ENCODE measurements around the gene SLC26A1.

SLC26A1 gene

DNA sequence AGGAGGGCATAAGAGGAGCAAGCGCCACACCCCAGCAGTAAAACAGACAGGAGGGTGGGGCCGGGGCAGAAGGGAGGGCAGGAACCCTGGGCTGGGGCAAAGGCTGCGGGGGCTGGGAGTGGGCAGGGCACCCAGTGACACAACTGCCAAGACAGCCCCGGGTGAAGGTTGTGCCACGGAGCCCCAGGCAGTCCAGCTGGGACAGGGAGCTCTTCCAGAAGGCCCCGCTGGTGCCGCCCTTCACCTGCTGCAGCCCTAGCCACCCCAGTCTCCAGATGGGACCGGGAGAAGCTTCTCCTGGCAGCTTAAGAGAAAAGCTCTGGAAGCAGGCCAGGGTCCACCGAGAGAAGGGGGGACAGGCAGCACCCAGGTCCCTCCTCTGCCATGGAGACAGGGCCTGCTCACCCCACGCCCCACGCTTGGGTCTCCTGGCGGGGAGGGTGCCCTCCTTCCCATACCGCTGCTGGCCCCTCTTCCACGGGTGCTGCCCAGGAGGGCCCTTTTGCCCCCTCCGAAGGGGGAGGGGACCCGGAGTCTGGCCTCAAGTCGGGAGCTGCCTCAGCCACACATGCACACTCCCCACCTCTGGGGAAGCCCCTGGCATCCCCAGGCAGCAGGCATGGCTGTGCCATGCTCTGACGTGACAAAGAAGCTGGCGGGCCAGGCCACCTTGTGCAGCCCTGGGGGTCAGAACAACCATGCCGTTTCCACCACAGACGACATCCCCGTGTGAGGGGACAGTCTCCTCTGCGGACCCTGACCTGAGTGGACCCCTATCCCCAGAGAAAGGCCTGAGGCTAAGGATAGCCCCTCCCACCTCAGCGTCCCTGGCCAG lies 21.3 kb downstream of the SLC26A1 start:
- no peak for DNase-seq (ENCODE audit: low read depth, low spot score)
- TF ChIP-seq, protein P1, sequence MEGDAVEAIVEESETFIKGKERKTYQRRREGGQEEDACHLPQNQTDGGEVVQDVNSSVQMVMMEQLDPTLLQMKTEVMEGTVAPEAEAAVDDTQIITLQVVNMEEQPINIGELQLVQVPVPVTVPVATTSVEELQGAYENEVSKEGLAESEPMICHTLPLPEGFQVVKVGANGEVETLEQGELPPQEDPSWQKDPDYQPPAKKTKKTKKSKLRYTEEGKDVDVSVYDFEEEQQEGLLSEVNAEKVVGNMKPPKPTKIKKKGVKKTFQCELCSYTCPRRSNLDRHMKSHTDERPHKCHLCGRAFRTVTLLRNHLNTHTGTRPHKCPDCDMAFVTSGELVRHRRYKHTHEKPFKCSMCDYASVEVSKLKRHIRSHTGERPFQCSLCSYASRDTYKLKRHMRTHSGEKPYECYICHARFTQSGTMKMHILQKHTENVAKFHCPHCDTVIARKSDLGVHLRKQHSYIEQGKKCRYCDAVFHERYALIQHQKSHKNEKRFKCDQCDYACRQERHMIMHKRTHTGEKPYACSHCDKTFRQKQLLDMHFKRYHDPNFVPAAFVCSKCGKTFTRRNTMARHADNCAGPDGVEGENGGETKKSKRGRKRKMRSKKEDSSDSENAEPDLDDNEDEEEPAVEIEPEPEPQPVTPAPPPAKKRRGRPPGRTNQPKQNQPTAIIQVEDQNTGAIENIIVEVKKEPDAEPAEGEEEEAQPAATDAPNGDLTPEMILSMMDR (IDR thresholded peaks at IDR 0.05; ENCODE audit: insufficient read depth, low read length, missing control alignments): no peak
- peak overlapping the region; percentile 75 for H3K4me3 ChIP-seq (ENCODE audit: low read depth, low read length)
- CTCF ChIA-PET: interaction anchor here (0.9 to 1.2 kb wide), 2 partner anchors 27 to 106 kb away, joined by 3 read pairs; no protein-coding TSS in a partner anchor
- POLR2A ChIA-PET: no interaction called here

DNA sequence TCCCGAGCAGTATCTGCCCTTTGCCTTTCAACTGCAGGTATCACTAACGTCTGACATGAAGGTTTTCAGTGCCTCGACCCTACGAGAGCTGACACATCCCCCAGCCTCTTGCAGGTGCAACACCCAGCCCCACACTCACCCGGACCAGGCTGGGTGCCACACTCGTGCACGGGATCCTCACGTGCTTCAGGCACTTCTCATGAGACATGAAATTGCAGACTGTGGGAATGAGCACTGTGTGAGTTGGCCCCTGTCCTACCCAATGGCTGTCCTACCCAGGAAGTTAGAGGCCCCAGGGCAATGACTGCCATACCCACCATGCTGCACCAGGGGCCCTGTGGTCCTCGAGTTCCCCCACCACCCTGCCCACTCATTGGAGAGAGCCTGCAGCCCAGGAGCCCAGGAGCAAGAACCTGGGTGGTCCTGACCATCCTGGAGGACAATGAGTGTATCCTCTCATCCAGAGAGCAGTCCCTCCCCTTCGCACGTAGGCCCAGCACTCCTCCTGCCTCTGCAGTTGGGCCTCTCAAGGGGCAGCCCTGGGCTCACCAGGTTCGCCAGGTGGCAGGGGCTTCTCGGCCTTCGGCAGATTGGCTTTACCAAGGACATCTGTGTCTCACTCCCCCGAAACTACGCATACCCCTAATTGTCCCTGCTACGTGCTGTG lies 22.2 kb downstream of the SLC26A1 start:
- no peak for DNase-seq (ENCODE audit: low read depth, low spot score)
- CTCF ChIA-PET: no interaction called here
- no peak overlapping the region for H3K4me3 ChIP-seq (ENCODE audit: low read depth, low read length)
- POLR2A ChIA-PET: no interaction called here
- TF ChIP-seq, protein P1 (IDR thresholded peaks at IDR 0.05; ENCODE audit: insufficient read depth, low read length, missing control alignments): no peak

DNA sequence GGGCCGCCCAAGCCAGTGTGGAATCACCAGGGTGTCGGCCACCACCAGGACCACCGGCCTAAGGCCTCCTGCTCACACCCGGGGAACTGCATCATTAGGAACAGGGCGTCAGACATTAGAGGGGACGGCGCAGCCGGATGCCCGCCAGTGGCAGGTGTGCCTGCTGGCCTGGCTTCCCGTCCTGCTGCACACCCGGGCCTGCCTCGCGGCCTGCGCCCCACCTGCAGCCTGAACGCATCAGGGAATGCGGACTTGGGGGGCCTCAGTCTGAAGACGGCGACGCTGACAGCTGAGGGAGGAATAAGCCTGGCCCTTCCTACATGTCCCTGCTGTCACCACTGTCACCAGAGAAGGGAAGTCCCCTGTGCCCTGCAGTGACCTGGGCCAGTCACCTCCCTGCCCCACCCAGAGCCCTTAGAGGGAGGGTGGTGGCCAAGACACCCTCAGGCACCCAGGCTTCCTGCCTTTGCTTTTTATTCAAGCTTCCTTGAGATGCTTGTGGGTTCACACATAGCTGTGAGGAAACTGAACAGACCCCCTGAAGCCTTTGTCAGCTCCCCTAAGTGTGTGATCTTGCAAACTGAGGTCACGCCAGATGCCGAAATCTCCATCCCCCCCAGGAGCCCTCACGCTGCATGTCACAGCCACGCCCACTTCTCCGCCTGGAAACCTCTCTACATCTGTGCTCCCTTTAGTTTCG lies 23.0 kb downstream of the SLC26A1 start:
- TF ChIP-seq, protein P1 (IDR thresholded peaks at IDR 0.05; ENCODE audit: insufficient read depth, low read length, missing control alignments): no peak
- H3K4me3 ChIP-seq (ENCODE audit: low read depth, low read length): no peak overlapping the region
- no peak for DNase-seq (ENCODE audit: low read depth, low spot score)
- POLR2A ChIA-PET: no interaction called here
- CTCF ChIA-PET: no interaction called here

DNA sequence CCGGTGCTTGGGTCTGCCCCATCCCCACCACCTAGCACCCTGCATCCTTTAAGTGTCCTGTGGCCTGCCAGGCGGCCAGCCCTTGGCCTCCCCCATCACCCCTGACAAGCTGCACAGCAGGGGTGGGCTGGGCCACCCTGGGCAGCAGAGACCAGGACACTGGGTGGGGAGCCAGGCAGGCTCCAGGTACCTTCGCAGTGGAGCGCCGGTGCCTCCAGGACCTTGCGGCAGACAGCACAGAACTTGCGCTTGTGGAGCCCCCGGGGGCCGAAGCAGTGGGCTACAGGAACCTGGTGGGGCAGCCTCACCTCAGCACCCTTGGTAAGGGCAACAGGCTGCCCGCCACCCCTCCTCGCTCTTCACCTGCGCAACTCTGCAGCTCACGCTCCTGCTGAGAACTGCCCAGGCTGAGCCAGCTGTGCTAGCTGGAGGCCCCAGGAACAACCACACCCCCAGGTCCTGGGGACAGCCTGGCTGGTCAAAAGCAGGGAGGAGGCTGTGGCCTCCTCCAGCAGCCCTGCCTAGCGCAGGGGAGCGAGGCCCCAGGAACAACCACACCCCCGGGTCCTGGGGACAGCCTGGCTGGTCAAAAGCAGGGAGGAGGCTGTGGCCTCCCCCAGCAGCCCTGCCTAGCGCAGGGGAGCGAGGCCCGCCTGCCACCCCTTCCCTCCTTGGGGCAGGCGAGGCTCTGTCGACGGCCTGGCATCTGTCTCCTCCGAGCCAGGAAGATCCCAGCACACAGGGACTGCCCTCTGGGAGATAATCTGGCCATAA lies 24.4 kb downstream of the SLC26A1 start:
- no peak for DNase-seq (ENCODE audit: low read depth, low spot score)
- ChIA-PET POLR2A (no interaction called here), CTCF (no interaction called here)
- TF ChIP-seq, protein P1 (IDR thresholded peaks at IDR 0.05; ENCODE audit: insufficient read depth, low read length, missing control alignments): no peak
- no peak overlapping the region for H3K4me3 ChIP-seq (ENCODE audit: low read depth, low read length)

DNA sequence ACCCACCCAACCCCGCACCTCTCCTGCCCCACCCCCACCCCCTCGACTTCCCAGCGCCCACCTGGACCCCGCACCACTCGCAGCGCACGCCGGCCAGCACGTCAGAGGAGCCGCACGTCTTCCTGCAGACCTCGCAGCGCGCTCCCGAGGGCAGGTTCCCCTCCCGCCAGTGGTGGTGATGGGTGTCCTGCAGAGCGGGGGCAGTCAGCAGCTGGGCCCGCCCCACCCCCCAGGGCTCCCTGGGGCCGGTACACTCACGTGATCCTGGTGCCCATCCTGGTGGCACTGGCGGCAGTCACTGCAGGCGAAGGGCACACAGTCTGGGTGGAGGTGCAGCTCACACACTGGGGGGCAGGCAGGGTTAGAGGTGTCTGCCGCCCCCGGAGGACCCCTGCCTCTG lies 25.0 kb downstream of the SLC26A1 start:
- TF ChIP-seq, protein P1 (IDR thresholded peaks at IDR 0.05; ENCODE audit: insufficient read depth, low read length, missing control alignments): no peak
- DNase-seq (ENCODE audit: low read depth, low spot score): no peak
- ChIA-PET POLR2A (no interaction called here), CTCF (no interaction called here)
- H3K4me3 ChIP-seq (ENCODE audit: low read depth, low read length): no peak overlapping the region
